Activated CD8-positive, alpha-beta T cell treated with anti-CD3 and anti-CD28 coated beads for 36 hours (primary cell): ENCODE data around the gene LILRB4. TPM values are rescaled to one million over a fixed set of nuclear protein-coding genes. Genes with fewer than 3 reads are reported as not detected.

Experiments used
- ATAC-seq: fragments of 200-7000 bp; cut with Tn5 transposase; one replicate; pipeline ENCODE4 v1.10.0; 2021; ENCODE audit warnings: mild to moderate bottlenecking, moderate library complexity
- CTCF ChIA-PET: fragments of 350-600 bp; sonication (Branson Sonifier 250); formaldehyde crosslinking; loops from one replicate; lab custom pipeline; 2021; ENCODE audit warnings: antibody characterized with exemption; lab: Charles Lee
- POLR2A ChIA-PET: fragments of 350-600 bp; sonication (Branson Sonifier 250); formaldehyde crosslinking; loops from one replicate; lab custom pipeline; 2021; ENCODE audit warnings: antibody characterized with exemption; lab: Charles Lee
- DNase-seq: peaks from one replicate; pipeline ENCODE4 v3.0.0-alpha.2; 2020
- H3K27ac Mint-ChIP-seq: one replicate; pipeline ENCODE4 v1.8.0; 2021; ENCODE audit warnings: mild to moderate bottlenecking, mixed read lengths
- H3K27me3 Mint-ChIP-seq: one replicate; pipeline ENCODE4 v1.8.0; 2021; ENCODE audit warnings: mixed read lengths
- H3K36me3 Mint-ChIP-seq: one replicate; pipeline ENCODE4 v1.8.0; 2021; ENCODE audit warnings: low read depth, mixed read lengths
- H3K4me1 Mint-ChIP-seq: one replicate; pipeline ENCODE4 v1.8.0; 2021; ENCODE audit warnings: low read depth, mixed read lengths
- H3K4me3 Mint-ChIP-seq: one replicate; pipeline ENCODE4 v1.8.0; 2021; ENCODE audit warnings: mild to moderate bottlenecking, moderate library complexity, mixed read lengths
- H3K9me3 Mint-ChIP-seq: one replicate; pipeline ENCODE4 v1.8.0; 2021; ENCODE audit warnings: mixed read lengths
- intact Hi-C: fragments of 100-400 bp; cut with micrococcal nuclease; formaldehyde crosslinking; loops from one replicate; pipeline ENCODE4 v1.10.0; 2022
- total RNA-seq, 2 experiments: library from RNA; stranded (reverse); gene quantifications; one replicate each; pipeline ENCODE4 v1.2.3, GENCODE V29; 2021
- TF ChIP-seq, protein P1 (sequence below): fragments of 200-600 bp; IDR thresholded peaks from one replicate; pipeline ENCODE4 v1.8.0; 2022; ENCODE audit warnings: antibody characterized with exemption, mild to moderate bottlenecking

LILRB4 gene
- total RNA-seq, 2 experiments from 2014 or later: not detected

- TF ChIP-seq, protein P1, sequence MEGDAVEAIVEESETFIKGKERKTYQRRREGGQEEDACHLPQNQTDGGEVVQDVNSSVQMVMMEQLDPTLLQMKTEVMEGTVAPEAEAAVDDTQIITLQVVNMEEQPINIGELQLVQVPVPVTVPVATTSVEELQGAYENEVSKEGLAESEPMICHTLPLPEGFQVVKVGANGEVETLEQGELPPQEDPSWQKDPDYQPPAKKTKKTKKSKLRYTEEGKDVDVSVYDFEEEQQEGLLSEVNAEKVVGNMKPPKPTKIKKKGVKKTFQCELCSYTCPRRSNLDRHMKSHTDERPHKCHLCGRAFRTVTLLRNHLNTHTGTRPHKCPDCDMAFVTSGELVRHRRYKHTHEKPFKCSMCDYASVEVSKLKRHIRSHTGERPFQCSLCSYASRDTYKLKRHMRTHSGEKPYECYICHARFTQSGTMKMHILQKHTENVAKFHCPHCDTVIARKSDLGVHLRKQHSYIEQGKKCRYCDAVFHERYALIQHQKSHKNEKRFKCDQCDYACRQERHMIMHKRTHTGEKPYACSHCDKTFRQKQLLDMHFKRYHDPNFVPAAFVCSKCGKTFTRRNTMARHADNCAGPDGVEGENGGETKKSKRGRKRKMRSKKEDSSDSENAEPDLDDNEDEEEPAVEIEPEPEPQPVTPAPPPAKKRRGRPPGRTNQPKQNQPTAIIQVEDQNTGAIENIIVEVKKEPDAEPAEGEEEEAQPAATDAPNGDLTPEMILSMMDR: no peak
- H3K36me3 Mint-ChIP-seq: no peaks in the 10 kb centered on the region
- ChIA-PET CTCF (no interaction called here), POLR2A (no interaction called here)
- H3K27ac Mint-ChIP-seq: no peak overlapping the region
- no peak overlapping the region for H3K4me3 Mint-ChIP-seq
- no peaks in the 10 kb centered on the region for H3K9me3 Mint-ChIP-seq
- peaks cover 2% of the 10 kb centered on the region for H3K27me3 Mint-ChIP-seq
- DNase-seq (no peak), ATAC-seq (no peak)
- intact Hi-C loops: no loop called here
- no peaks in the 10 kb centered on the region for H3K4me1 Mint-ChIP-seq
Observed at GRCh38 chr19:54644056-54644455, 18.7 kb upstream of the LILRB4 start.

GRCh38 chr19:54646331-54646841, 16.4 kb upstream of the LILRB4 start:
- POLR2A ChIA-PET: no interaction called here
- intact Hi-C loops: no loop called here
- Mint-ChIP-seq H3K4me3 (no peak overlapping the region), H3K9me3 (no peaks in the 10 kb centered on the region), H3K27me3 (peaks cover 2% of the 10 kb centered on the region), H3K27ac (no peak overlapping the region), H3K4me1 (no peaks in the 10 kb centered on the region), H3K36me3 (no peaks in the 10 kb centered on the region)
- TF ChIP-seq, protein P1: no peak
- ATAC-seq (no peak), DNase-seq (no peak)
- CTCF ChIA-PET: interaction anchor here (1.1 kb wide), 1 partner anchor 165 kb away, joined by 3 read pairs; no protein-coding TSS in a partner anchor

GRCh38 chr19:54648129-54648528, 14.7 kb upstream of the LILRB4 start:
- H3K4me1 Mint-ChIP-seq: no peaks in the 10 kb centered on the region

GRCh38 chr19:54650108-54650655, 12.6 kb upstream of the LILRB4 start:
- no peaks in the 10 kb centered on the region for H3K36me3 Mint-ChIP-seq
- H3K4me3 Mint-ChIP-seq: no peak overlapping the region
- intact Hi-C loops: no loop called here
- TF ChIP-seq, protein P1: no peak
- ChIA-PET POLR2A (no interaction called here), CTCF (no interaction called here)
- no peak overlapping the region for H3K27ac Mint-ChIP-seq
- no peaks in the 10 kb centered on the region for H3K4me1 Mint-ChIP-seq
- DNase-seq: no peak
- ATAC-seq: no peak
- H3K27me3 Mint-ChIP-seq: peaks cover 5% of the 10 kb centered on the region
- H3K9me3 Mint-ChIP-seq: no peaks in the 10 kb centered on the region

More at GRCh38 chr19:54648129-54648528, 14.7 kb upstream of the LILRB4 start:
- POLR2A ChIA-PET: no interaction called here
- intact Hi-C loops: no loop called here
- Mint-ChIP-seq H3K27me3 (peaks cover 2% of the 10 kb centered on the region), H3K36me3 (no peaks in the 10 kb centered on the region), H3K27ac (no peak overlapping the region), H3K9me3 (no peaks in the 10 kb centered on the region), H3K4me3 (no peak overlapping the region)
- TF ChIP-seq, protein P1: no peak
- ATAC-seq: no peak
- CTCF ChIA-PET: interaction anchor here (1.0 to 1.1 kb wide), 2 partner anchors 167 to 624 kb away, joined by 3 read pairs; no protein-coding TSS in a partner anchor
- no peak for DNase-seq

DNA sequence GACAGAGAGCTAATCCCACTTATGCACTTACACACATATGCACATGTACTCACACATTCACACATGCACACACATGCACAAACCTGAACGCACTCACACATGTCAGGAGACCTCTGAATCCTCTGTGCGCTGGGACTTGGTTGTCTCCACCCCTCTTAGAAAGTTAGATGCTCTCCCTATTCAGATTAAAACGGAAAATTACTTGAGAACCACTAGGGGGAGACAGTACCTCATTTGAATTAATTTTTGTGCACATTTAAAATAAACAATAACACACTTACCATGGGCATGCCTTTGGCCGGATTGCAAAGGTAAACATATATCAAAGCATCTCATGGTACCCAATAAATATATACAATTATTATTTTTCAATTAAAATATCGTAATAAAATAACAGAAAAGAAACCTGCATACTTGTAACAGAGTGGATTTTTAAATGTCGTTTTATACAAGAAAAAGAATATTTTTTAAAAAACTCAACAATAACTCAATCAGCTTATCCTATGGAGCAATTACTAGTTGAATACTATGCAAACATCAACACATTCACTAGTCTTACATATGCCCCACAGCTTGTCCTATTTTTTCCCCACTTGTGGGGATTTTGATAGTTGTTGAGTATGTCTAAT, 9.5 kb upstream of the LILRB4 start:
- ATAC-seq (no peak), DNase-seq (no peak)
- TF ChIP-seq, protein P1: peak; percentile 88
- ChIA-PET CTCF (interaction anchor here (1.1 to 3.5 kb wide), 12 partner anchors 14 to 180 kb away, joined by 3 to 40 read pairs (median 4); partner anchors contain the start of genes CDC42EP5 and LILRB1), POLR2A (interaction anchor here (0.6 kb wide), 1 partner anchor 629 kb away, joined by 3 read pairs; no protein-coding TSS in a partner anchor)
- Mint-ChIP-seq H3K9me3 (no peaks in the 10 kb centered on the region), H3K36me3 (no peaks in the 10 kb centered on the region), H3K27ac (no peak overlapping the region), H3K27me3 (peaks cover 7% of the 10 kb centered on the region), H3K4me3 (no peak overlapping the region), H3K4me1 (no peaks in the 10 kb centered on the region)
- intact Hi-C loops: no loop called here
